Measurements from ENCODE around the gene MORN1.

DNA sequence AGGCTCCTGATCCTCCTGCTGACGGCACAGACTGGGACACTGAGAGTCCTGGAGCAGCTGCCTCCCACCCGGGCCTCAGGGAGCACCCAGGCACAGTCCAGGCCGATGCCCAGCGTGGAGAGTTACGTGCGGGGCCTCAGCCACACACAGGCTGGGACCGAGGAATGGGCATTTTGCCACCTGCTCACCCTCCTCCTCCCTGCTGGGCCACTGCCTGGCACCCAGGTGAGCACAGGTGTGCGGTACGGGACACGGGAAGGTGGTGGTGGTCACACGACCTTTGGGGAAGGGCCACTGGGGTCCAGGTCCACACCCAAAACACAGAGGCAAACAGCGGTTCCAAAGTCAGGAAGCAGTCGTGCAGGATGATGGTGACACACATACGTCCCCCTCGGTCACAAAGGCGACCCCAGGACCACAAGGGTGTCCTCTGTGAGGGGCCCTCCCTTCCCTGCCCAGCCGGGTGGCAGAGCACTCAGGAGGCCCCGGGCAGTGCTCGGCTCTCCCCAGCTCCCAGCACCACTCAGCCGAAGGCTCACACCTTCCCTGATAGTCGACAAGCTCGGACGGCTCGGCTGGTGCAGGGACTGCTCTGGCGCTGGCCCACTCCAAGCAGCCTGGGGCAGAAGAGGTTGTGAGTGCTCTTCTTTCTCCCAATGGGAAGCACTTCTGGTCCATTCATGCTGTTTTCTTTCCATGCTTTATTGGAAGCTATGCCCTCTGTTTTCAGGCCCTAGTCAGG, 14.3 kb downstream of the MORN1 start:
- TF ChIP-seq TEAD4 (IDR thresholded peaks at IDR 0.05): no peak
- TF ChIP-seq TAF1 (IDR thresholded peaks at IDR 0.05; ENCODE audit: low read depth): no peak
- TF ChIP-seq EP300 (IDR thresholded peaks at IDR 0.05; ENCODE audit: borderline replicate concordance): no peak
- TF ChIP-seq CEBPB (IDR thresholded peaks at IDR 0.05): no peak
- no peak for TF ChIP-seq NFIC (IDR thresholded peaks at IDR 0.05)
- TF ChIP-seq, protein P1, sequence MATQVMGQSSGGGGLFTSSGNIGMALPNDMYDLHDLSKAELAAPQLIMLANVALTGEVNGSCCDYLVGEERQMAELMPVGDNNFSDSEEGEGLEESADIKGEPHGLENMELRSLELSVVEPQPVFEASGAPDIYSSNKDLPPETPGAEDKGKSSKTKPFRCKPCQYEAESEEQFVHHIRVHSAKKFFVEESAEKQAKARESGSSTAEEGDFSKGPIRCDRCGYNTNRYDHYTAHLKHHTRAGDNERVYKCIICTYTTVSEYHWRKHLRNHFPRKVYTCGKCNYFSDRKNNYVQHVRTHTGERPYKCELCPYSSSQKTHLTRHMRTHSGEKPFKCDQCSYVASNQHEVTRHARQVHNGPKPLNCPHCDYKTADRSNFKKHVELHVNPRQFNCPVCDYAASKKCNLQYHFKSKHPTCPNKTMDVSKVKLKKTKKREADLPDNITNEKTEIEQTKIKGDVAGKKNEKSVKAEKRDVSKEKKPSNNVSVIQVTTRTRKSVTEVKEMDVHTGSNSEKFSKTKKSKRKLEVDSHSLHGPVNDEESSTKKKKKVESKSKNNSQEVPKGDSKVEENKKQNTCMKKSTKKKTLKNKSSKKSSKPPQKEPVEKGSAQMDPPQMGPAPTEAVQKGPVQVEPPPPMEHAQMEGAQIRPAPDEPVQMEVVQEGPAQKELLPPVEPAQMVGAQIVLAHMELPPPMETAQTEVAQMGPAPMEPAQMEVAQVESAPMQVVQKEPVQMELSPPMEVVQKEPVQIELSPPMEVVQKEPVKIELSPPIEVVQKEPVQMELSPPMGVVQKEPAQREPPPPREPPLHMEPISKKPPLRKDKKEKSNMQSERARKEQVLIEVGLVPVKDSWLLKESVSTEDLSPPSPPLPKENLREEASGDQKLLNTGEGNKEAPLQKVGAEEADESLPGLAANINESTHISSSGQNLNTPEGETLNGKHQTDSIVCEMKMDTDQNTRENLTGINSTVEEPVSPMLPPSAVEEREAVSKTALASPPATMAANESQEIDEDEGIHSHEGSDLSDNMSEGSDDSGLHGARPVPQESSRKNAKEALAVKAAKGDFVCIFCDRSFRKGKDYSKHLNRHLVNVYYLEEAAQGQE (IDR thresholded peaks at IDR 0.05; ENCODE audit: low read depth): no peak
- TF ChIP-seq CREB1 (IDR thresholded peaks at IDR 0.05; ENCODE audit: low read depth): no peak
- TF ChIP-seq TCF12 (IDR thresholded peaks at IDR 0.05; ENCODE audit: low read depth): no peak
